HG03097 (cell line): ENCODE measurements around the gene ZNF532.
"Not testable (repeated sequence)": the region's sequence is repeated elsewhere in the genome, so short reads cannot be mapped to it uniquely, and the experiment has no call there.

Experiments used
- ATAC-seq: cut with Tn5 transposase; IDR thresholded peaks from one replicate; pipeline ENCODE4 v1.9.1; 2021; ENCODE audit not compliant: unreplicated experiment, low FRiP score

ZNF532 gene

DNA sequence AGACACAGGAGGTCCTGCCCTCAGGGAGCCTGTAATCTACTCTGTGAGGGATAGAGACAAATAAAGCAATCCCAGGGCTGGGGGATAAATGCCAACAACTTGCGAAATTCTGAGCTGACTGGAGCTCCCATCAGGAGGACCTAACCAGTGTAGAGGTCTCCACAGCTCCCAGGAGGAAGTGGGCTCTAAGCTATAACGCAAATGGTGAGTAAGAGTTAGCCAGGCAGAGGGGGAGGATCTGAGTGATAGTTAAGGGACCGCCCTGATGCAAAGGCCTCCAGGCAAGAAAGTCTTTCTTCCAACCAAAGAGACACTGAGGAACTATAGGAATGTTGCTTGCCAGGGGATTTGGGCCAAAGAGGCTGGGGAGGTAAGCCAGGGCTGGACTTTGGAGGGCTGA, 16.0 kb upstream of the ZNF532 start:
- no peak for ATAC-seq

DNA sequence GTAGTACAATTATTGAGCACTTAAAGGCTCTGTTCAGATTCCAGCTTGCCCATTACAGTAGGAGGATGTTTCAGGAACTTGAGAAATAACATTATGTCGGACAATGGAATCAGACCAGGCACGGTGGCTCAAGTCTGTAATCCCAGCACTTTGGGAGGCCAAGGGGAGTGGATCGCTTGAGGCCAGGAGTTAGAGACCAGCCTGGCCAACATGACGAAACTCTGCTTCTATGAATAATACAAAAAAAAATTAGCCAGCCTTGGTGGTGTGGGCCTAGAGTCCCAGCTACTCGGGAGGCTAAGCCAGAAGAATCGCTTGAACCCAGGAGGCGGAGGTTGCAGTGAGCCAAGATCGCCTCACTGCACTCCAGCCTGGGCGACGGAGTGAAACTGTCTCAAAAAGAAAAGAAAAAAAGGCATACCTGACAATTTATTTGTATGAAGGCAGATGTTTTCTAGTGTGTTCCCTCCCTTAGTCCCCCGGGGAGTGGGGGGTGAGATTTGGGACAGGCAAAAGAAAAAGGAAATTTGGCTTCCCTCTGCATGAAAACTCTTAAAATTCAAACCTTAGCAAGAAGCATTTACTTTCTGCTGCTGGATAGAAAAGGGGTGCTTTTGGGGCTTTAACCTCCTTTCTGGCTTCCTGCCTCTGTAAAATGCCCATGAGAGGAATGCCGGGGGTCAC, 13.7 kb upstream of the ZNF532 start:
- no peak for ATAC-seq

DNA sequence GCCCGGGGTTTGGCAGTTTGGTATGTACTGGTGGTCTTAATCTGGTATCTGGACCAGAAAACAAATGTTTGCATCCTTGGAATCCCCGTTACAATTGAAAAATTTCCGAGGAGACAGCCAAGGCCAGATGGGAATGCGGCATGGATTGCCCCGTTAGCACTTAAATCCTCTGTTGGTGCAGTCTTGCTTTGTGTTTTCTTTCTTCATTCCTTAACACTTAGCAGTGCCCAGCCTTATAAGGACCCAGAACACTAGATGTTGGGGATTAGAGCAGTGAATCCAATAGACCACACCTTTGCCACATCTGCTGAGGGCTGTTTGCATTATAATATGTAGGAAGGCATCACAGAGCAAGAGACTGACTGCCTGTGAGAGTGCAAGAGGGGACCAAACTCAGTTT, 12.8 kb upstream of the ZNF532 start:
- no peak for ATAC-seq

DNA sequence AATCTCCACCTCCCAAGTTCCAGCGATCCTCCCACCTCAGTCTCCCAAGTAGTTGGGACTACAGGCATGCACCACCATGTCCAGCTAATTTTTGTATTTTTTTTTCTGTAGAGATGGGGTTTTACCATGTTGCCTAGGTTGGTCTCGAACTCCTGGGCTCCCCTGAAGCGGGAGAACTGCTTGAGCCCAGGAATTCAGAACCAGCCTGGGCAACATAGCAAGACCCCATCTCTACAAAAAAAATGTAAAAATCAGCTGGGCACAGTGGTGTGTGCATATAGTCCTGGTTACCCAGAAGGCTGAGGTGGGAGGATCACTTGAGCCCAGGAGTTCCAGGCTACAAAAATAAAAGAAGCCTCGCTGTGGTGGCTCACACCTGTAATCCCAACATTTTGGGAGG, 12.0 kb upstream of the ZNF532 start:
- ATAC-seq: no peak

DNA sequence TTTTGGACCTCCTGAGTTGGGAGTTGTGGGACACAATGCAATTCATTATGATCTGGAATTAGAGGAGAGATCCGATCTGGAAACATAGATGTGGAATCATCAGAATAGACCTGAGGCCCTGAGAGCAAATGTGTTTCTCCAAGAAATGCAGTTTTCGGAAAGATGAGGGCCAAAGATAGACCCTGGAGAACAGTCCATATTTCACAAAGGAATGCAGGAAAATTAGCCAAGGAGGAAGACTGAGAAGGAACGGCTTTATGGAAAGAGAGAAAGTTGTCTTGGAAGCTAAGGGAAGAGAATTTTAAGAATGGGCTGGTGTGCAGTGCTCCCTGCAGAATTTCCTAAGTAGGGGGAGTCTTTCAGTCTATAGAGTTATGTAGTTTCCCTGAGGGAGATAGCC, 11.1 kb upstream of the ZNF532 start:
- ATAC-seq: no peak

DNA sequence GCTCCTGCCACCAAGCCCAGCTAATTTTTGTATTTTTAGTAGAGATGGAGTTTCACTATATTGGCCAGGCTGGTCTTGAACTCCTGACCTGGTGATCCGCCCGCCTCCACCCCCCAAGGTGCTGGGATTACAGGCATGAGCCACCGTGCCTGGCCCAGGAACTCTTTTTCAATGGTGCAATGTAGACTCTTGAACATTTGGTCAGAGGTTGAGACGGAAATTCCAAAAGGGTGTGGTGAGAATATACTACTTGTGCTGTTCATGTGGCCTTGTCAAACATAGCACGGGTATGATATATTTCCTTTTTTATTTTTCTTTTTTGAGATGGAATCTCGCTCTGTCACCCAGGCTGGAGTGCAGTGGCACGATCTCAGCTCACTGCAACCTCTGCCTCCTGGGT, 9.2 kb upstream of the ZNF532 start:
- not testable (repeated sequence) for ATAC-seq

- no peak for ATAC-seq
Observed at GRCh38 chr18:58856881-58857280, 7.8 kb upstream of the ZNF532 start.

DNA sequence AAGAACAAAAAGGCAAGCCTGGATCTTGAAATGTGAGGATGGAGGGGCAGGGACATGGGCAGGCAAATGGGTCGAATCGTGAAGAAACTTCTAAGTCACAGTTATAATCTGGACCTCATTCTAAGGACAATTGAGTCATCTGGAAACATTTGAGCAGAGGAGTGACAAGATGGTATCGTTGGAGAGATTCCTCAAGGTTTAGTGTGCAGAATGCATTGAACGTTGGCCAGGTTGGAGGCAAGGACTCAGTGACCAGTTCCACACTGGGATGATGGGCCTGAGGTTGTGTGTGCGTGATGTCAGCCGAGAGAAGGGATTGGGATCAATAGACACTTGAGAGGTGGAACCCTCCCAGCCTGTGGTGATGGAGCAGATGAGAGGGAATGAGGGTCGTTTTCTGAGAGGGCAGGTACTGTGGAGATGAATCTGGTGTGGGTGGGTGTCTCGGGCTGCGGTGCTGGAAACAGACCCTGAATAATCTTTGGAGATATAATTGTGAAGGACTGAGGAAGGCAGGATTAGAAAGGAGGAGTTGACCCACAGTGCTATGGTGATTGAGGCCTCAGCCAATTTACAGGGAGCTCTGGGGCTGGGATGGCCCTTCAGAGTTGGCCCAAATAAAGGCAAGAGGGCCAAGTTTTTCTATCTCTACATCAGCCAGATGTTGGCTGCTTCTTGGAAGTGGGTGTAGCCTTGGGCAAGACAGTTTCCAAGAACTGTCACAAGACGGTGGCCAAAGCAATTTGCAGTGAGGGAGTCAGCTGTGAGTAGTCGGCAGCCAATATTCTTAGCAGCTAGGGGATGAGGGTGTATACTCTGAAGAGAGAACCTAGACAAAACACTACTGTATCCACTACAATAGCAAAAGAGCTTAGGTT, 5.8 kb upstream of the ZNF532 start:
- ATAC-seq: no peak

- no peak for ATAC-seq
Observed at GRCh38 chr18:58859907-58860306, 4.8 kb upstream of the ZNF532 start.

- no peak for ATAC-seq
Observed at GRCh38 chr18:58860747-58861231, 3.9 kb upstream of the ZNF532 start.

DNA sequence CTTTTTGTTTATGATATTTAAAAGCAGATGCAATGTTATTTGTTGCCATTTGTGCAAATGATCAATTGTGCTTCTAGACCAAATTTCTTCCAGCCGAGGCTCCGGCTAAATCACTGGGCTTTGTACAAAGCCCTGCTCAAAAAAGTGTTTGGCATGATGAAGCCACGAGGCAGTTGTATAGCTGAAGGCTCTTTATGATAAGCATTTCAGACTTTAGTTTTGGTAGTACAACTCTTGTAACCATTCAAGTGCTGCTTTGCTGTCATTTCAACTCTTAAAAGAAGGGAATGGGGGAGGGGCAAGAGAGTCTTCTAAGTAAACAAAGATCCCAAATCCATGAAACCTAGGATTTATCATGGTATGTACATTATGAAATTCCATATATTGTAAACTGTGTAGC, 3.3 kb upstream of the ZNF532 start:
- ATAC-seq: no peak

GRCh38 chr18:58861861-58862301, 2.8 kb upstream of the ZNF532 start:
- no peak for ATAC-seq

GRCh38 chr18:58862356-58862755, 2.3 kb upstream of the ZNF532 start:
- ATAC-seq: no peak

GRCh38 chr18:58862851-58863538, 1.7 kb upstream of the ZNF532 start:
- ATAC-seq: no peak

- ATAC-seq: no peak
Observed at GRCh38 chr18:58863539-58864145, 1.0 kb upstream of the ZNF532 start.

DNA sequence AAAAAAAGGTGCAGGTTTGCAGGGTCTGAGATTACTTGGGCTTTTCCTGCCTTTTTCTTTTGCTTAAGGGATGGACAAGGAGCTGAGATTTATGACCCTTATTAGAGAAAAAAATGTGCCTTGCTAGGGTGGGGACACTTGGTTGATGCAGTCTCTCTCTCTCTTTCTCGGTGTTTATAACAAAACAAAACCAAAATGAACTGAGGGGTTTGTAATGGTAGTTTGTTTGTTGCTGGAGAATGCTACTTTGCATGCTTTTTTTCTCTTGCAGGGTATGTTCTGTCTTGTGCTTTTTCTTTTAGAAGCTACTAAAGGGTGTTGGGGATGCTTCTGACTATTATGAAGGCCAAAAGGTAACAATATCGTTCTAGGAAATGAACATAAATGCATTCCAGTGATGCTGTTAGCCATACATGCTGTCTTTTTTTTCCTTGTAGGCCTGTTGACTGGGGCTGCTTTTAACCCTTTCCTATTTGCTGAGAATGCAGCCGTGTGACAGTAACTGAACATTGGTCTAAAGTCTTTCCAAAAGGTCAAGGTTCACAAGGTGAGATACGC, 435 bp downstream of the ZNF532 start:
- ATAC-seq: no peak

GRCh38 chr18:58865701-58866065, 1.0 kb downstream of the ZNF532 start:
- ATAC-seq: no peak

- ATAC-seq: no peak
Observed at GRCh38 chr18:58866066-58866772, 1.5 kb downstream of the ZNF532 start.

DNA sequence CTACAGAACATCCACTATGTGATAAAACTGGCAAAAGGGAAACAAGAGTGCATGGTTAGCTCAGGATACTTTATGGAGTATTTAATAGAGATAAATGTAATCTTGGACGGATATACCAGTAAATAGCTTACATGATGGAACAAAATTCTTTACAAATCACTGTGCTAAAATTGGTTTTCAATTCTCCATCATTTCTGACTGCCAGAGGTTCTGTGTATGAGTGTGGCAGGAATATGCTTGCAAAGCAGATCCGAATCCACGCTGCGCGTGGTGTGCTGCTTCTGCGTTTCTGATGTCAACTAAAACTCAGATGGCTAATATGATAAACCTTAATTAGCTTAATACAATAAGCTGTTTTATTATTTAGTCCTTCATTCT, 2.1 kb downstream of the ZNF532 start:
- no peak for ATAC-seq
